ENCODE data around the gene IGFBP5. TPM values are rescaled to one million over a fixed set of nuclear protein-coding genes. Genes with fewer than 3 reads are reported as not detected.

Gene IGFBP5
- total and polyA plus RNA-seq, 2 of the 8 experiments (the other 6 are each of a cell fraction or from before 2014, with no cell fraction given): 2.2 to 2.5 TPM

GRCh38 chr2:216676630-216677029 lies 18.7 kb downstream of the IGFBP5 start:
- Histone ChIP-seq H3K23me2 (ENCODE audit: low read depth, low read length) (no peaks in the 10 kb centered on the region), H2AFZ (ENCODE audit: low read length) (no peak overlapping the region), H3K14ac (ENCODE audit: insufficient read length) (no peak overlapping the region), H2BK15ac (ENCODE audit: low read length) (no peak overlapping the region), H3K9me3 (ENCODE audit: insufficient read depth in 2 of 2, low read depth in 1 of 2, low read length in 1 of 2) (no peaks in the 10 kb centered on the region), H4K91ac (replicated peaks; ENCODE audit: insufficient read length, low read length) (no peak overlapping the region), H4K5ac (ENCODE audit: insufficient read length, low read depth, low read length) (no peak overlapping the region), H3K79me1 (ENCODE audit: low read depth, low read length) (no peaks in the 10 kb centered on the region), H2BK20ac (ENCODE audit: low read length) (no peak overlapping the region), H3K36me3 (ENCODE audit: control insufficient read depth in 2 of 4, insufficient read depth in 4 of 4, low read length in 3 of 4) (no peaks in the 10 kb centered on the region; a peak in 1 of 8 replicates), H3K18ac (ENCODE audit: extremely low read depth, low read length) (no peak overlapping the region), H3K4me1 (replicated peaks in 1 of 4; ENCODE audit: control insufficient read depth in 3 of 4, insufficient read depth in 4 of 4, low read length in 3 of 4) (peaks cover 0 to 4% (median 2%) of the 10 kb centered on the region in 4 experiments; a peak in 3 of 7 replicates), H3K56ac (replicated peaks; ENCODE audit: insufficient read length, low read depth, low read length) (no peak overlapping the region), H4K8ac (ENCODE audit: extremely low read depth, insufficient read depth, low read length) (no peak overlapping the region), H3K27me3 (replicated peaks in 1 of 4; ENCODE audit: control insufficient read depth in 3 of 4, extremely low read depth in 1 of 4, insufficient read depth in 3 of 4, low read length in 3 of 4) (no peaks in the 10 kb centered on the region), H2BK12ac (ENCODE audit: low read depth, low read length) (no peak overlapping the region; the same call in 1 of the 2 replicates), H3K4me3 (ENCODE audit: extremely low read depth in 1 of 4, insufficient read depth in 2 of 4, low read depth in 3 of 4, low read length in 4 of 4) (no peak overlapping the region), H3K23ac (ENCODE audit: insufficient read length) (no peak overlapping the region), H3K4me2 (ENCODE audit: insufficient read depth in 1 of 2, low read depth in 2 of 2, low read length in 2 of 2) (no peak overlapping the region), H3K4ac (replicated peaks; ENCODE audit: insufficient read length, low read depth, low read length) (no peak overlapping the region), H4K20me1 (replicated peaks in 1 of 2; ENCODE audit: control insufficient read depth in 1 of 2, insufficient read depth in 2 of 2, low read length in 2 of 2) (no peaks in the 10 kb centered on the region), H2BK5ac (ENCODE audit: low read depth, low read length) (no peak overlapping the region), H3K27ac (ENCODE audit: low read depth, low read length) (no peak overlapping the region), H2BK120ac (replicated peaks; ENCODE audit: low read depth, low read length) (no peak overlapping the region), H3K9ac (replicated peaks in 1 of 4; ENCODE audit: extremely low read depth in 1 of 4, low read depth in 3 of 4, low read length in 3 of 4) (no peak overlapping the region), H2AK5ac (ENCODE audit: low read depth, low read length) (no peak overlapping the region), H3K79me2 (ENCODE audit: control insufficient read depth in 1 of 2, insufficient read depth in 2 of 2, low read length in 2 of 2) (no peaks in the 10 kb centered on the region)
- DNase-seq (ENCODE audit: low read depth in 1 of 2, low spot score in 2 of 2) (no peak), FAIRE-seq (no peak)
- no peak for TF ChIP-seq TAF7 (optimal IDR thresholded peaks at IDR 0.05; ENCODE audit: borderline replicate concordance, low read depth, low read length)
- ChIA-PET CTCF (ENCODE audit: partially characterized antibody) (interaction anchor here (2.9 to 6.9 kb wide), 3 partner anchors 10 to 159 kb away, joined by 13 to 54 read pairs (median 30); no protein-coding TSS in a partner anchor), POLR2A (ENCODE audit: partially characterized antibody) (interaction anchor here (0.9 kb wide), 1 partner anchor 72 kb away, joined by 3 read pairs; no protein-coding TSS in a partner anchor)
- 96% methylated on average over 15 of the region's 17 CpGs; no CpG with 5 or more reads in 1 of the 2 experiments for WGBS, 2 experiments (ENCODE audit: extremely low coverage in 1 of 2, insufficient coverage in 1 of 2, insufficient read length in 1 of 2, insufficient replicate concordance in 2 of 2, low coverage in 1 of 2, low lambda C conversion rate in 2 of 2, missing lambda C conversion rate in 1 of 2)

Data from H1 (cell line).